ENCODE results near the gene RSBN1L. TPM values are rescaled to one million over a fixed set of nuclear protein-coding genes. Genes with fewer than 3 reads are reported as not detected.

RSBN1L gene
- polyA plus RNA-seq, 1 of the 3 experiments (the other 2 are of a cell fraction) = 6.5 TPM

- no peaks in the 10 kb centered on the region for H3K9me2 ChIP-seq
- ChIA-PET POLR2A (interaction anchor here (1.0 to 2.5 kb wide), 3 partner anchors 11 to 101 kb away, joined by 3 to 11 read pairs (median 7); partner anchors contain the start of genes PHTF2 and TMEM60), CTCF (interaction anchor here (0.6 to 3.9 kb wide), 14 partner anchors 14 to 261 kb away, joined by 3 to 22 read pairs (median 4); partner anchors contain the start of genes PHTF2 and TMEM60)
- H3K9ac ChIP-seq = peak overlapping the region; percentile 85
- H2AFZ ChIP-seq (ENCODE audit: low read depth) = peak overlapping the region; percentile 91
- H3K4me3 ChIP-seq (ENCODE audit: low read depth in 2 of 2, low read length in 1 of 2) = peak overlapping the region; percentile 75 to 96
- peak overlapping the region; percentile 81 for H3K4me2 ChIP-seq
- no peak for TF ChIP-seq RAD21 (IDR thresholded peaks at IDR 0.05; ENCODE audit: low read length)
- peaks cover 3 to 10% of the 10 kb centered on the region in 2 experiments; a peak in 3 of 4 replicates for H3K4me1 ChIP-seq (ENCODE audit: control insufficient read depth in 1 of 2, insufficient read depth in 2 of 2, low read depth in 1 of 2, low read length in 1 of 2)
- under 1% methylated on average over 10 of the region's 10 CpGs for WGBS (ENCODE audit: low lambda C conversion rate)
- peaks cover 13% of the 10 kb centered on the region for H3F3A ChIP-seq (replicated peaks; ENCODE audit: insufficient read depth)
- peaks cover 32% of the 10 kb centered on the region for H4K20me1 ChIP-seq (ENCODE audit: insufficient read depth)
- no peaks in the 10 kb centered on the region for H3K9me3 ChIP-seq
- no peaks in the 10 kb centered on the region for H3K27me3 ChIP-seq (ENCODE audit: insufficient read depth)
- peaks cover 95% of the 10 kb centered on the region for H3K79me2 ChIP-seq (ENCODE audit: insufficient read depth)
- peaks cover 0 to 10% of the 10 kb centered on the region in 2 experiments for H3K36me3 ChIP-seq (replicated peaks in 1 of 2; ENCODE audit: control insufficient read depth in 1 of 2, insufficient read depth in 2 of 2, low read length in 1 of 2)
- peak; percentile 64 for DNase-seq
- peak overlapping the region; percentile 85 to 91 for H3K27ac ChIP-seq (ENCODE audit: low read depth in 2 of 2, low read length in 1 of 2)
Measured at GRCh38 chr7:77697535-77697831, 1.2 kb downstream of the RSBN1L start.

DNA sequence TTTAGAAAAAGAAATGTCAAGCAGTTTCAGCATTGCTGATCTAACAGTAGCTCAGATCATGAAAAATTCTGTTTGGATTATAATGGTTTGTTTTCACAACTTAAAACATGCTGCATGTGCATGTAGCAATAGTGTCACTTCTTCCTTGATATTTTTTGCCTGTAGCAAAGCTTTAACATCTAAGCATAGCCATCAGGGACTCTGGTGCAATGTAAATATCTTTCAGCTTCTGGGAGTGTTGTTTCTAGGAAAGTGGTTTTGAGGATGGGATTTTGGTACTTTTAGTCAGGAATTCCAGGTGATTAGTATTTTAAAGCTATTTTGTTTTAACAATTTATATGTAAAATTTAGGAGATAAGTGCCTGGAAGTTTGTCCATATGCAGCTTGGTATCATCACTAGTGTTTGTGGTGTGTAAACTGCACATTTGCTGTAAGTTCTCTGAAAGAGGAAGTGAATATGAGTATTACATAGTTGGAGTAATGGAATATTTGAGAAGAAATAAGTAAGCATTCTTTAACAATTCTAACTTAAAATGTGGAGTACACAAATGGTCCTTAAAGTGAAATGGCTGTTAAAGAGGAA, 1.9 kb downstream of the RSBN1L start:
- H3K4me3 ChIP-seq (ENCODE audit: low read depth in 2 of 2, low read length in 1 of 2) = peak overlapping the region; percentile 75 to 96
- peaks cover 20% of the 10 kb centered on the region for H3F3A ChIP-seq (replicated peaks; ENCODE audit: insufficient read depth)
- no peak for DNase-seq
- TF ChIP-seq YY1 (IDR thresholded peaks at IDR 0.05; ENCODE audit: low read depth) (no peak), ELF1 (IDR thresholded peaks at IDR 0.05) (no peak), EP300 (IDR thresholded peaks at IDR 0.05; ENCODE audit: borderline replicate concordance in 1 of 2, low read depth in 1 of 2, low read length in 1 of 2) (no peak), PBX3 (IDR thresholded peaks at IDR 0.05) (no peak), RXRA (IDR thresholded peaks at IDR 0.05; ENCODE audit: borderline replicate concordance, low read depth) (no peak), CHD2 (IDR thresholded peaks at IDR 0.05; ENCODE audit: low read length, partially characterized antibody) (no peak), POLR2AphosphoS5 (IDR thresholded peaks at IDR 0.05; ENCODE audit: low read depth, low read length) (no peak), RFX5 (IDR thresholded peaks at IDR 0.05; ENCODE audit: low read length) (no peak), NFIC (IDR thresholded peaks at IDR 0.05; ENCODE audit: borderline replicate concordance) (no peak), RAD21 (IDR thresholded peaks at IDR 0.05; ENCODE audit: low read length) (no peak), RCOR1 (IDR thresholded peaks at IDR 0.05; ENCODE audit: low read length) (no peak), MEF2A (IDR thresholded peaks at IDR 0.05; ENCODE audit: borderline replicate concordance, low read depth) (no peak), REST (IDR thresholded peaks at IDR 0.05; ENCODE audit: low read depth, low read length) (no peak), SMC3 (IDR thresholded peaks at IDR 0.05; ENCODE audit: low read depth, low read length) (no peak), TEAD4 (IDR thresholded peaks at IDR 0.05; ENCODE audit: borderline replicate concordance, insufficient read depth) (no peak)
- TF ChIP-seq, protein P1, sequence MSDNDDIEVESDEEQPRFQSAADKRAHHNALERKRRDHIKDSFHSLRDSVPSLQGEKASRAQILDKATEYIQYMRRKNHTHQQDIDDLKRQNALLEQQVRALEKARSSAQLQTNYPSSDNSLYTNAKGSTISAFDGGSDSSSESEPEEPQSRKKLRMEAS (IDR thresholded peaks at IDR 0.05; ENCODE audit: low read depth) = no peak; the same call in 1 of the 2 replicates
- TF ChIP-seq, protein P2, sequence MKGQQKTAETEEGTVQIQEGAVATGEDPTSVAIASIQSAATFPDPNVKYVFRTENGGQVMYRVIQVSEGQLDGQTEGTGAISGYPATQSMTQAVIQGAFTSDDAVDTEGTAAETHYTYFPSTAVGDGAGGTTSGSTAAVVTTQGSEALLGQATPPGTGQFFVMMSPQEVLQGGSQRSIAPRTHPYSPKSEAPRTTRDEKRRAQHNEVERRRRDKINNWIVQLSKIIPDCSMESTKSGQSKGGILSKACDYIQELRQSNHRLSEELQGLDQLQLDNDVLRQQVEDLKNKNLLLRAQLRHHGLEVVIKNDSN (IDR thresholded peaks at IDR 0.05; ENCODE audit: borderline replicate concordance, low read depth) = no peak
- H3K79me2 ChIP-seq (ENCODE audit: insufficient read depth) = peaks cover 95% of the 10 kb centered on the region
- H3K27me3 ChIP-seq (ENCODE audit: insufficient read depth) = no peaks in the 10 kb centered on the region
- H2AFZ ChIP-seq (ENCODE audit: low read depth) = no peak overlapping the region
- H3K27ac ChIP-seq (ENCODE audit: low read depth in 2 of 2, low read length in 1 of 2) = peak overlapping the region; percentile 85 to 91
- H3K36me3 ChIP-seq (replicated peaks in 1 of 2; ENCODE audit: control insufficient read depth in 1 of 2, insufficient read depth in 2 of 2, low read length in 1 of 2) = peaks cover 0 to 10% of the 10 kb centered on the region in 2 experiments
- H3K4me1 ChIP-seq (ENCODE audit: control insufficient read depth in 1 of 2, insufficient read depth in 2 of 2, low read depth in 1 of 2, low read length in 1 of 2) = peaks cover 3 to 10% of the 10 kb centered on the region in 2 experiments; a peak in 3 of 4 replicates
- POLR2A ChIA-PET = interaction anchor here (2.5 kb wide), 1 partner anchor 100 kb away, joined by 7 read pairs; the partner anchor contains the start of genes PHTF2 and TMEM60
- CTCF ChIA-PET = interaction anchor here (0.6 to 3.9 kb wide), 15 partner anchors 13 to 261 kb away, joined by 3 to 22 read pairs (median 4); partner anchors contain the start of genes PHTF2 and TMEM60
- peaks cover 38% of the 10 kb centered on the region for H4K20me1 ChIP-seq (ENCODE audit: insufficient read depth)
- H3K4me2 ChIP-seq = peak overlapping the region; percentile 81
- H3K9ac ChIP-seq = peak overlapping the region; percentile 85
- no peaks in the 10 kb centered on the region for H3K9me3 ChIP-seq
- H3K9me2 ChIP-seq = no peaks in the 10 kb centered on the region
